SH-SY5Y (cell line): ENCODE results near the gene CALHM5.

Source experiments
- GATA2 ChIP-seq: IDR thresholded peaks from 2 replicates; pipeline ENCODE4 v1.6.1; 2011; ENCODE audit warnings: mild to moderate bottlenecking, low read depth, low read length
- GATA3 ChIP-seq: IDR thresholded peaks from 2 replicates; pipeline ENCODE4 v1.6.1; 2011; ENCODE audit warnings: low read depth, mild to moderate bottlenecking, low read length, moderate library complexity

DNA sequence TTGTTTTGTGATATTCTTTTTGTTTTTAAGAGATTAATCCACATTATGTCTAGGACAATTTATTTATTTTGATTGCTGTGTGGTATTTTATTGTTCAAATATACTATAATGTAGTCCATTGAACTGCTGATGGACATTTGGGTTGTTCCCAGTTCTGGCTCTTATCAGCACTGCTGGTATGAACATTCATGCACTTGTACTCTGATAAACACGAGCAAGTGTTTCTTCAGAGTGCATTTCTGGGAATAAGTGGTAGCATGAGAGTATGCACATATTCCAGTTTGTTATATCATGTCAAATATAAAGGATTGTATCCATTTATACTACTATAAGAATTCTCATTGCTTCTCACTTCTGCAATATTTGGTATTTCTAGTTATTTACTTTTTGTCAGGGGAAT is 43.1 kb upstream of the CALHM5 start:
- TF ChIP-seq GATA2, result no peak
- no peak for TF ChIP-seq GATA3
